Gastroesophageal sphincter (tissue), 3 donors: ENCODE results near the gene NRSN1.

Experiments
- EP300 ChIP-seq: sonication (generic); formaldehyde crosslinking; IDR thresholded peaks from one replicate; pipeline ENCODE4 v1.6.1; 2017; ENCODE audit warnings: antibody characterized with exemption, mild to moderate bottlenecking
- POLR2A ChIP-seq, 2 donors: fragments of 450-650 bp; IDR thresholded peaks; one replicate each; pipeline ENCODE4 v1.6.1; 2017; ENCODE audit warnings: antibody characterized with exemption in 2 of 2, mild to moderate bottlenecking in 2 of 2, moderate library complexity in 1 of 2
- POLR2AphosphoS5 ChIP-seq: sonication (generic); formaldehyde crosslinking; IDR thresholded peaks from one replicate; pipeline ENCODE4 v1.6.1; 2017; ENCODE audit warnings: antibody characterized with exemption
- TF ChIP-seq, protein P1 (sequence below), 4 experiments: fragments of 200-600 bp in 2 of 4; fragments of 450-650 bp in 2 of 4; sonication (generic) in 1 of 4; IDR thresholded peaks; one replicate each; pipeline ENCODE4 v1.5.1; 2017 to 2019; ENCODE audit warnings: antibody characterized with exemption in 4 of 4, mild to moderate bottlenecking in 2 of 4, moderate library complexity in 2 of 4

DNA sequence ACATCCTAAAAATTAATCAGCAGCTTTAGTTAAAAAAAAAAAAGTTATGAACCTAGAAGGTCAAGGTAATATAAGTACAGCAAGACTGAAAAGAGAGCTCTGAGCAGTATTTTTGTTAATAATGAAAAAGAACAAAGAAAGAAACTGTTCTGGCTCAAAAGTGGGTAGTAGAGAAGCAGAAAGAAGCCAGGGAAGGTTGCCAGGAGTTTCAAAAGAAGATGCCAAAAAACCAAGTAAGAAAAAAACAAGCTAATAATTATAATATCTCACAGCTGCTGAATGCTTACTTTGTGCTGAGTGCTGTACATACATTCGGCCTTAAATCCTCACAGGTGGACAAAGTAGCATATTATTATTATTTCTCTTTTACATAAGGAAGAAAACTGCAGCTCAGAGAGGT, 31.9 kb downstream of the NRSN1 start:
- TF ChIP-seq POLR2A (IDR thresholded peaks at IDR 0.05) (no peak), EP300 (no peak), POLR2AphosphoS5 (no peak)
- TF ChIP-seq, protein P1, sequence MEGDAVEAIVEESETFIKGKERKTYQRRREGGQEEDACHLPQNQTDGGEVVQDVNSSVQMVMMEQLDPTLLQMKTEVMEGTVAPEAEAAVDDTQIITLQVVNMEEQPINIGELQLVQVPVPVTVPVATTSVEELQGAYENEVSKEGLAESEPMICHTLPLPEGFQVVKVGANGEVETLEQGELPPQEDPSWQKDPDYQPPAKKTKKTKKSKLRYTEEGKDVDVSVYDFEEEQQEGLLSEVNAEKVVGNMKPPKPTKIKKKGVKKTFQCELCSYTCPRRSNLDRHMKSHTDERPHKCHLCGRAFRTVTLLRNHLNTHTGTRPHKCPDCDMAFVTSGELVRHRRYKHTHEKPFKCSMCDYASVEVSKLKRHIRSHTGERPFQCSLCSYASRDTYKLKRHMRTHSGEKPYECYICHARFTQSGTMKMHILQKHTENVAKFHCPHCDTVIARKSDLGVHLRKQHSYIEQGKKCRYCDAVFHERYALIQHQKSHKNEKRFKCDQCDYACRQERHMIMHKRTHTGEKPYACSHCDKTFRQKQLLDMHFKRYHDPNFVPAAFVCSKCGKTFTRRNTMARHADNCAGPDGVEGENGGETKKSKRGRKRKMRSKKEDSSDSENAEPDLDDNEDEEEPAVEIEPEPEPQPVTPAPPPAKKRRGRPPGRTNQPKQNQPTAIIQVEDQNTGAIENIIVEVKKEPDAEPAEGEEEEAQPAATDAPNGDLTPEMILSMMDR (IDR thresholded peaks at IDR 0.05): no peak
